ENCODE data around the gene FBXO34.

DNA sequence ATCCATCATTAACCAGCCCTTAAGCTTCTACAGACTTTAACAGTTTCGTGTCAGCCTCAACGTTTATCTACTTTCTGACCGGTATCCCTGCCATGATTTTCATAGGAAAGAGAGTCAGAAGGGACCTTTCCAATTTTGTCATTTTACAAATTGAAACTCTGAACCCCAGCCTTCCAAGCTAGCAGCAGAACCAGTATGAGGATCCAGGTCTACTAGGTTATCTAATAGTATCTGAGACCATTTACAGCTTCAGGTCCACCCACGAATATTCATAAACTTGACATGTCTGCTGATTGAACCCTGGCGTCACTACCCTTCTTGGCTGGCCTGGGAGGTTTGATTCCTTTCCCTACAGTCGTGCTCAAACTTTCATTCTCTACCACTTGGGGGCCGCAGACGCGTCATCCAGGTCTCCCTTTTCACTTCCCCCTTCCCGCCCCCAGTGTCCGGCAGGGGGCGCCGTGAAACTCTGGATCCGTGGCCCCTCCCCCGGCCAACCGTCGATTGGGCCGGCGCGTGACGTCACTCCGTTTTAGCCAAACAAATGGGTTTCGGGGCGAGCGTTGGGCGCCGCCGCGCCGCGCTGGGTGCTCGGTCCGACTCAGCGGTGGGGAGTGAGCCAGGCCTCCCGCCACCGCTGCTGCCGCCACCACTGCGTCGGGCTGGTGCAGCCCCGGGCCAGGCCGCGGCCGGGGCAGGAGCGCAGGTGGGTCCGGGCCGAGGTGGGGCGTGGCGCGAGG, at the start of gene FBXO34:
- TF ChIP-seq, protein P1, sequence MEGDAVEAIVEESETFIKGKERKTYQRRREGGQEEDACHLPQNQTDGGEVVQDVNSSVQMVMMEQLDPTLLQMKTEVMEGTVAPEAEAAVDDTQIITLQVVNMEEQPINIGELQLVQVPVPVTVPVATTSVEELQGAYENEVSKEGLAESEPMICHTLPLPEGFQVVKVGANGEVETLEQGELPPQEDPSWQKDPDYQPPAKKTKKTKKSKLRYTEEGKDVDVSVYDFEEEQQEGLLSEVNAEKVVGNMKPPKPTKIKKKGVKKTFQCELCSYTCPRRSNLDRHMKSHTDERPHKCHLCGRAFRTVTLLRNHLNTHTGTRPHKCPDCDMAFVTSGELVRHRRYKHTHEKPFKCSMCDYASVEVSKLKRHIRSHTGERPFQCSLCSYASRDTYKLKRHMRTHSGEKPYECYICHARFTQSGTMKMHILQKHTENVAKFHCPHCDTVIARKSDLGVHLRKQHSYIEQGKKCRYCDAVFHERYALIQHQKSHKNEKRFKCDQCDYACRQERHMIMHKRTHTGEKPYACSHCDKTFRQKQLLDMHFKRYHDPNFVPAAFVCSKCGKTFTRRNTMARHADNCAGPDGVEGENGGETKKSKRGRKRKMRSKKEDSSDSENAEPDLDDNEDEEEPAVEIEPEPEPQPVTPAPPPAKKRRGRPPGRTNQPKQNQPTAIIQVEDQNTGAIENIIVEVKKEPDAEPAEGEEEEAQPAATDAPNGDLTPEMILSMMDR (IDR thresholded peaks at IDR 0.05; ENCODE audit: insufficient read depth, low read length, poor library complexity, severe bottlenecking), result peak; percentile 99
- no peak for TF ChIP-seq EZH2phosphoT487 (conservative IDR thresholded peaks at IDR 0.05; ENCODE audit: low read length)
